Esophagus (tissue), 2 donors: Measurements from ENCODE around the gene CACNA1D. TPM values are rescaled to one million over a fixed set of nuclear protein-coding genes. Genes with fewer than 3 reads are reported as not detected.

Source experiments
- H3K27ac ChIP-seq, 2 donors: one replicate each; pipeline ENCODE4 v1.5.1; 2013; ENCODE audit warnings: low read depth in 2 of 2, mild to moderate bottlenecking in 2 of 2, inconsistent platforms in 1 of 2, low read length in 1 of 2, moderate library complexity in 1 of 2
- H3K27me3 ChIP-seq, 2 donors: one replicate each; pipeline ENCODE4 v1.6.1; 2013; ENCODE audit warnings: low read length in 2 of 2, control low read depth in 1 of 2, mild to moderate bottlenecking in 1 of 2; ENCODE audit not compliant: insufficient read depth in 2 of 2, control insufficient read depth in 1 of 2
- H3K36me3 ChIP-seq, 2 donors: one replicate each; pipeline ENCODE4 v1.6.1; 2013; ENCODE audit warnings: low read length in 1 of 2; ENCODE audit not compliant: control insufficient read depth in 2 of 2, insufficient read depth in 2 of 2
- H3K4me1 ChIP-seq, 2 donors: one replicate each; pipeline ENCODE4 v1.6.1; 2013; ENCODE audit warnings: low read length in 1 of 2; ENCODE audit not compliant: control insufficient read depth in 2 of 2, insufficient read depth in 2 of 2
- H3K4me3 ChIP-seq, 2 donors: one replicate each; pipeline ENCODE4 v1.5.1; 2013; ENCODE audit warnings: low read length in 2 of 2, mild to moderate bottlenecking in 2 of 2, low read depth in 1 of 2, moderate library complexity in 1 of 2
- H3K9me3 ChIP-seq, 2 donors: one replicate each; pipeline ENCODE4 v1.6.1; 2013; ENCODE audit warnings: mild to moderate bottlenecking in 2 of 2, low read depth in 1 of 2, low read length in 1 of 2, moderate library complexity in 1 of 2; ENCODE audit not compliant: control insufficient read depth in 2 of 2, insufficient read depth in 1 of 2
- WGBS, 2 donors: extraction: QIAGEN DNeasy Blood & Tissue Kit; methylation state at CpG; one replicate each; pipeline ENCODE4 v1.1.7; 2013; 5-methylcytosine and 5-hydroxymethylcytosine counted together
- polyA plus RNA-seq, 2 donors: library from polyadenylated mRNA; stranded (reverse); fragments of 200-250 nt; gene quantifications; one replicate each; pipeline ENCODE4 v1.2.3, GENCODE V29; 2013
- donor health status: healthy with polysubstance abuse.
- donor health status: Bipolar disorder and iron deficiency.

The CACNA1D gene
- polyA plus RNA-seq, 2 donors, result 0.38 to 0.61 TPM

- no peak overlapping the region for H3K4me3 ChIP-seq
- no peak overlapping the region for H3K27ac ChIP-seq
- no peaks in the 10 kb centered on the region for H3K27me3 ChIP-seq
- H3K36me3 ChIP-seq, result no peaks in the 10 kb centered on the region
- no peaks in the 10 kb centered on the region for H3K9me3 ChIP-seq
- WGBS, 2 donors, result 62 to 67% methylated on average over 11 of the region's 11 CpGs
- no peaks in the 10 kb centered on the region for H3K4me1 ChIP-seq
These were observed 210.8 kb downstream of the CACNA1D start for GRCh38 chr3:53705024-53705745.

GRCh38 chr3:53705774-53706173, 211.4 kb downstream of the CACNA1D start:
- no peak overlapping the region for H3K27ac ChIP-seq

GRCh38 chr3:53707222-53707621, 212.8 kb downstream of the CACNA1D start:
- no peak overlapping the region for H3K4me3 ChIP-seq
- H3K27me3 ChIP-seq, result no peaks in the 10 kb centered on the region
- no peaks in the 10 kb centered on the region for H3K36me3 ChIP-seq
- no peak overlapping the region for H3K27ac ChIP-seq
- no peaks in the 10 kb centered on the region for H3K4me1 ChIP-seq
- H3K9me3 ChIP-seq, result no peaks in the 10 kb centered on the region

More at GRCh38 chr3:53705774-53706173, 211.4 kb downstream of the CACNA1D start:
- no peaks in the 10 kb centered on the region for H3K4me1 ChIP-seq
- no peak overlapping the region for H3K4me3 ChIP-seq
- 71 to 83% methylated on average over 4 of the region's 4 CpGs for WGBS, 2 donors
- H3K36me3 ChIP-seq, result no peaks in the 10 kb centered on the region
- H3K27me3 ChIP-seq, result no peaks in the 10 kb centered on the region
- H3K9me3 ChIP-seq, result no peaks in the 10 kb centered on the region

- WGBS, 2 donors, result 60 to 65% methylated on average over 4 of the region's 4 CpGs
- H3K9me3 ChIP-seq, result no peaks in the 10 kb centered on the region
- H3K27ac ChIP-seq, result no peak overlapping the region
- no peaks in the 10 kb centered on the region for H3K27me3 ChIP-seq
- H3K4me3 ChIP-seq, result no peak overlapping the region
- no peaks in the 10 kb centered on the region for H3K36me3 ChIP-seq
- no peaks in the 10 kb centered on the region for H3K4me1 ChIP-seq
These were observed 213.7 kb downstream of the CACNA1D start for GRCh38 chr3:53708001-53708621.

GRCh38 chr3:53709256-53709655, 214.8 kb downstream of the CACNA1D start:
- H3K9me3 ChIP-seq, result no peaks in the 10 kb centered on the region
- H3K4me1 ChIP-seq, result no peaks in the 10 kb centered on the region
- WGBS, 2 donors, result 80 to 93% methylated on average over 6 of the region's 6 CpGs
- no peak overlapping the region for H3K27ac ChIP-seq
- no peaks in the 10 kb centered on the region for H3K27me3 ChIP-seq
- H3K4me3 ChIP-seq, result no peak overlapping the region
- H3K36me3 ChIP-seq, result no peaks in the 10 kb centered on the region

- Histone ChIP-seq H3K9me3 (no peaks in the 10 kb centered on the region), H3K27ac (no peak overlapping the region), H3K36me3 (no peaks in the 10 kb centered on the region), H3K27me3 (no peaks in the 10 kb centered on the region), H3K4me1 (no peaks in the 10 kb centered on the region), H3K4me3 (no peak overlapping the region)
- 15 to 16% methylated on average over 11 of the region's 11 CpGs for WGBS, 2 donors
These were observed 215.7 kb downstream of the CACNA1D start for GRCh38 chr3:53709860-53710674.

GRCh38 chr3:53711387-53711786, 217.0 kb downstream of the CACNA1D start:
- no peaks in the 10 kb centered on the region for H3K27me3 ChIP-seq
- no peaks in the 10 kb centered on the region for H3K9me3 ChIP-seq
- H3K4me3 ChIP-seq, result no peak overlapping the region
- H3K4me1 ChIP-seq, result no peaks in the 10 kb centered on the region
- H3K36me3 ChIP-seq, result no peaks in the 10 kb centered on the region
- 81 to 83% methylated on average over 6 of the region's 6 CpGs for WGBS, 2 donors
- H3K27ac ChIP-seq, result no peak overlapping the region

GRCh38 chr3:53712817-53713388, 218.5 kb downstream of the CACNA1D start:
- H3K4me1 ChIP-seq, result no peaks in the 10 kb centered on the region
- H3K4me3 ChIP-seq, result no peak overlapping the region
- H3K9me3 ChIP-seq, result no peaks in the 10 kb centered on the region
- no peaks in the 10 kb centered on the region for H3K36me3 ChIP-seq
- no peaks in the 10 kb centered on the region for H3K27me3 ChIP-seq
- 71 to 80% methylated on average over 4 of the region's 4 CpGs for WGBS, 2 donors
- no peak overlapping the region for H3K27ac ChIP-seq

GRCh38 chr3:53713626-53714025, 219.2 kb downstream of the CACNA1D start:
- H3K36me3 ChIP-seq, result no peaks in the 10 kb centered on the region
- no peaks in the 10 kb centered on the region for H3K4me1 ChIP-seq
- 89 to 94% methylated on average over 2 of the region's 2 CpGs for WGBS, 2 donors
- no peaks in the 10 kb centered on the region for H3K9me3 ChIP-seq
- H3K27ac ChIP-seq, result no peak overlapping the region
- no peak overlapping the region for H3K4me3 ChIP-seq
- no peaks in the 10 kb centered on the region for H3K27me3 ChIP-seq
